ENCODE data around the gene SAGE1.

GRCh38 chrX:135931644-135932487 is 38.4 kb downstream of the SAGE1 start:
- TF ChIP-seq CTCF (IDR thresholded peaks at IDR 0.05 in 8 of 11, conservative IDR thresholded peaks at IDR 0.05 in 3 of 11) (peak in 9 of 11 experiments; percentile 32 to 73 (median 66)), POLR2A (IDR thresholded peaks at IDR 0.05) (no peak)

Data from spleen (tissue), 7 donors.